Brain microvascular endothelial cell (primary cell): Measurements from ENCODE around the gene UCP3.

Experiments used
- DNase-seq: peaks from one replicate; pipeline ENCODE4 v3.0.0-alpha.2; 2020
- H3K27ac ChIP-seq: fragments of 250-450 bp; sonication (Bioruptor Pico); 2 replicates; pipeline ENCODE4 v1.5.1; 2020; ENCODE audit warnings: mild to moderate bottlenecking, moderate library complexity
- H3K27me3 ChIP-seq: fragments of 250-450 bp; sonication (Bioruptor Pico); replicated peaks from 2 replicates; pipeline ENCODE4 v1.5.1; 2020; ENCODE audit warnings: mild to moderate bottlenecking
- H3K36me3 ChIP-seq: fragments of 250-450 bp; sonication (Bioruptor Pico); replicated peaks from 2 replicates; pipeline ENCODE4 v1.5.1; 2020; ENCODE audit warnings: mild to moderate bottlenecking
- H3K4me3 ChIP-seq: 2 replicates; pipeline ENCODE4 v1.5.1; 2011; ENCODE audit warnings: low read depth, mild to moderate bottlenecking, control low read depth, low read length, moderate library complexity
- in situ Hi-C: cut with HindIII; loops from 2 replicates; pipeline ENCODE4 v1.10.0; 2017; ENCODE audit warnings: low sequenced_read_pairs, low pct_ligation_motif_present
- TF ChIP-seq, protein P1 (sequence below): IDR thresholded peaks from 2 replicates; pipeline ENCODE4 v1.5.1; 2011; ENCODE audit warnings: low read depth, mild to moderate bottlenecking, moderate library complexity, low read length, control low read depth, inconsistent platforms; ENCODE audit errors: missing control alignments

The UCP3 gene

DNA sequence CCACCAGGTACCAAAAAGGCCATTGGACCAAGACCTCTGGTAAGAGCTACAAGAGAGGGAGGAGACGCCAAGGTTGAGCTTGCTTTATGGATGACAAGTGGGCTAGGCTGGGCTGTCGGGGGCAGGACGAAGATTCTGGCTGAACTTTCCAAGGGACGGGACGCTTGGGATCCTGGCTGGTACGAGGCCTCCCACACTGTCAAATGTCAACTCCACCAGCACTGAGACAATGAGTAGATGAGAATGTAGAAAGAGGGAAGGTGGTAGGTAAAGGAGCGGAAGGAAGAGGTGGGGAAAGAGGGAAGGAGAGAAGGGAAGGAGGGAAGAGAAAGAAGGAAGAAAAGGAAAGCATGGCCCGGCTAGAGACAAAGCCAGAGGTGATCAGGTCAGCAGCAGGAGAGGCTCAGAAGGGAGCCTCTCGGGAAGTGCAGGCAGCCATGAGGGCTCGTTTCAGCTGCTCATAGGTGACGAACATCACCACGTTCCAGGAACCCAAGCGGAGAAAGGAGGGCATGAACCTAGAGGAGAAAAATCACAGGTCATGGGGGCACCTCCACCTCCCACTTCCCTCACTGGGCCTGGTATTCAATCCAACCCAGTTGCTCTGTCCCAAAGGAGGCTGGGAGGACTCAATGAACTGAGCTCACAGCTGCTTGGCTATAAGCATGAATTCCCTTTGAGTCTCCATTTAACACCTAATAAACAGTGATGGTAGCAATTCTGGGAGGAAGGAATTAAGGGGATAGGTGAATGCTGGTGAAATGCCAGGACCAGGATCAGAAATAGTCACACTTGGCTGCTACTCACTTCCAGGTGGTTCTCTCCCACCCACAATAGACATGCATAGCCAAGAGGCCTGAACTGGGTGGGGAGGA is 34.0 kb downstream of the UCP3 start:
- no peak for DNase-seq
- in situ Hi-C loops = no loop called here
- Histone ChIP-seq H3K27ac (no peak overlapping the region), H3K4me3 (no peak overlapping the region), H3K36me3 (no peaks in the 10 kb centered on the region), H3K27me3 (no peaks in the 10 kb centered on the region)
- TF ChIP-seq, protein P1, sequence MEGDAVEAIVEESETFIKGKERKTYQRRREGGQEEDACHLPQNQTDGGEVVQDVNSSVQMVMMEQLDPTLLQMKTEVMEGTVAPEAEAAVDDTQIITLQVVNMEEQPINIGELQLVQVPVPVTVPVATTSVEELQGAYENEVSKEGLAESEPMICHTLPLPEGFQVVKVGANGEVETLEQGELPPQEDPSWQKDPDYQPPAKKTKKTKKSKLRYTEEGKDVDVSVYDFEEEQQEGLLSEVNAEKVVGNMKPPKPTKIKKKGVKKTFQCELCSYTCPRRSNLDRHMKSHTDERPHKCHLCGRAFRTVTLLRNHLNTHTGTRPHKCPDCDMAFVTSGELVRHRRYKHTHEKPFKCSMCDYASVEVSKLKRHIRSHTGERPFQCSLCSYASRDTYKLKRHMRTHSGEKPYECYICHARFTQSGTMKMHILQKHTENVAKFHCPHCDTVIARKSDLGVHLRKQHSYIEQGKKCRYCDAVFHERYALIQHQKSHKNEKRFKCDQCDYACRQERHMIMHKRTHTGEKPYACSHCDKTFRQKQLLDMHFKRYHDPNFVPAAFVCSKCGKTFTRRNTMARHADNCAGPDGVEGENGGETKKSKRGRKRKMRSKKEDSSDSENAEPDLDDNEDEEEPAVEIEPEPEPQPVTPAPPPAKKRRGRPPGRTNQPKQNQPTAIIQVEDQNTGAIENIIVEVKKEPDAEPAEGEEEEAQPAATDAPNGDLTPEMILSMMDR = no peak

DNA sequence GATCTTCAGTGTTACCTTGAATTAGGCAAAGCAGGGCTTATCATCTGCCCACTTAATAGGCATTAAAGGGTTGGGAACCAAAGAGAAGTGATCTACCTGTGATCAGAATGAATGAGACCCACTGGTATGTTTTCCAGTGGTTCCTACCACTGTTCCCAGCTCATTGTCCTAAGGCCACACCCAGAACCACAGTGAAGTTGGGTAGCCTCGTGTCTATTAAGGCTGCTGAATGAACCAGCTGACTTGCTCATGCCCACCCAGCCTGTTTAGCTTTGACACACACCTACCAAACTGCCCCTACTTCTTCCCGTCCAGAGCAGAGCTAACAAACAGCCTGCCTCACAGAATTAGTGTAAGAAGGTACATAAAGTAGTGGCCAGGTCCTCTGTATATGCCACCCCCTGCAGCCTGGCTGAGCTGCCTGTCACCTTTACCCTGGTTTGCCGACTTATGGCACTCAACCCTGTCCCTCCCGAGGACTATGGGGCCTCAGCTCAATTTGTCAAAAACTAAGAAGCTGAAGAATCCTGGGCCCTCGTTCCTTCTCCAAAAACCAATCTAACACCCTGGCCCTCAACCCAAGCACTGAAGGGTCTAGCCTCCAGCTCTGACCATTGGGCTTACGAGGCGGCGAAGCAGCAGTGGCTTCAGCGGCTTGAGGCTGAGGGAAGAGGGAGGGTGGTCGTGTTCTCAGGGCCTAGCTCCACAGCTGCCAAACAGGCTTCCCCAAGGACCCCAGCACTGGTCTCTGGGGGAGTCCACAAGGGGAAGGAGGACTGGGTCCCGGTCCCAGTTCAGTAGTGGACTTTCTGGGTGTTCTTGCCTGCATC is 36.0 kb downstream of the UCP3 start:
- H3K36me3 ChIP-seq = no peaks in the 10 kb centered on the region
- DNase-seq = no peak
- no peak overlapping the region for H3K27ac ChIP-seq
- in situ Hi-C loops = no loop called here
- no peaks in the 10 kb centered on the region for H3K27me3 ChIP-seq
- H3K4me3 ChIP-seq = no peak overlapping the region
- TF ChIP-seq, protein P1 = no peak

DNA sequence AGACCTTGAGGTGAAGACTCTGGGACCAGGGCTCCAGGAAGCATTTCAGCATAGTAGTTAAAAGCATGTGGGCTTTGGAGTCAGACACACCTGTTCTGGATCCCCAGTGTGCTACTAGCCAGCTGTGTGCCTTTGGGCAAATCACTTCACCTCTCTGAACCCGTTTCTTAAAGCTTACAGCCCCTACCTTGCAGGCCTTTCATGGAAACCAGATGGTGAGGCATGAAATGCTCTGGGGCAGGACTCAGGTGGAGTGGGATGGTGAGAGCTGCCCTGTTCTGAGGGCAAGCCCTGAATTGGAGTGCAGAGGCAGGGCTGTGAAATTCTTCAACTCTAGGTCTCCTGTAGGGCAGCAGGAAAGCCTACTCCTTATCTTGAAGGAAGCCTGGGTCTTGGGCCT is 36.7 kb downstream of the UCP3 start:
- no peaks in the 10 kb centered on the region for H3K27me3 ChIP-seq
- TF ChIP-seq, protein P1 = no peak
- in situ Hi-C loops = no loop called here
- H3K4me3 ChIP-seq = no peak overlapping the region
- no peaks in the 10 kb centered on the region for H3K36me3 ChIP-seq
- DNase-seq = no peak
- H3K27ac ChIP-seq = no peak overlapping the region

- Histone ChIP-seq H3K36me3 (no peaks in the 10 kb centered on the region), H3K4me3 (no peak overlapping the region), H3K27ac (no peak overlapping the region), H3K27me3 (no peaks in the 10 kb centered on the region)
- TF ChIP-seq, protein P1 = no peak
- in situ Hi-C loops = no loop called here
- DNase-seq = no peak
These were observed 37.6 kb downstream of the UCP3 start for GRCh38 chr11:73971175-73971719.

GRCh38 chr11:73969991-73970800 is 38.7 kb downstream of the UCP3 start:
- no peaks in the 10 kb centered on the region for H3K36me3 ChIP-seq
- DNase-seq = no peak
- in situ Hi-C loops = no loop called here
- TF ChIP-seq, protein P1 = no peak
- H3K27me3 ChIP-seq = no peaks in the 10 kb centered on the region
- H3K27ac ChIP-seq = no peak overlapping the region
- H3K4me3 ChIP-seq = no peak overlapping the region
